ENCODE data around the gene SSBP4.

DNA sequence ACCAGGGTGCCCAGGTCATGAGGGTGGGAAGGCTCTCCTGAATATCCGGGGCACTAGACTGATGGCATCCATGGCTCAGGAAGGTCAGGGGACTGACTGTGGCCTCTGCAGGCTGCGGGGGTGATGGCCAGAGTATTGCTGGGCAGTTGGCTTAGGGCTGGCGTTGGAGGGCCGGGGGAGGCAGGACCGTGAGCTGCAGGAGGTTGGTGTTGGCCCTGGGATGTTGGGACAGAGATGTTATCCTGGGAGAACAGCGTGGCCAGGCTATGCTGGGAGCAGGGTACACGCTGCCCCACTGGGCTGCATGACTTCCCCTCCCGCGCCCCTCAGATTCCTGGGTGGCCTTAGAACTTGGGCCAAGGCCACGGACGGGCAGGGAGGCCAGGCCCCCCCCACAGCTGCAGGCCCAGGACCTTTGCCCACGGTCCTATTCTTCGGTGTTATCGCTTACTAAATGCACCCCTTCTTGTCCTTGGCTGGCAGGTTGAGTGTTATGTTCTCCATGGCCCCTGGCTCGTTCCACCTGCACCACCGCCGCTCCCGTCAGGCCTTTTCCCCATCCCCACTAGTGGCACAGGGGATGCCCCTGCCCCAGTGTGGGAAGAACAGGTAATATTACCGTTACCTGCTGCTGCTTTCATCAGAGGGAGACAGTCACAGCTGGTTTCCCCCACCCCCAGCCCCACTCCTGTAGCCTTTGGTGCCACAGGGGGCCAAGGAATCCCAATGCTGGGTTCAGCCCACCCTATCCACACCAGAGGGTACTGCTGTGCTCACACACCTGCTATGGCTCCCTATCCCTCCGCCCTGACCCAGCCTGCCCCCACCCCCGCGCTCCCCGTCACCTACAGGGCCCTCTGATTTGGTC, 22.0 kb downstream of the SSBP4 start:
- TF ChIP-seq, protein P1, sequence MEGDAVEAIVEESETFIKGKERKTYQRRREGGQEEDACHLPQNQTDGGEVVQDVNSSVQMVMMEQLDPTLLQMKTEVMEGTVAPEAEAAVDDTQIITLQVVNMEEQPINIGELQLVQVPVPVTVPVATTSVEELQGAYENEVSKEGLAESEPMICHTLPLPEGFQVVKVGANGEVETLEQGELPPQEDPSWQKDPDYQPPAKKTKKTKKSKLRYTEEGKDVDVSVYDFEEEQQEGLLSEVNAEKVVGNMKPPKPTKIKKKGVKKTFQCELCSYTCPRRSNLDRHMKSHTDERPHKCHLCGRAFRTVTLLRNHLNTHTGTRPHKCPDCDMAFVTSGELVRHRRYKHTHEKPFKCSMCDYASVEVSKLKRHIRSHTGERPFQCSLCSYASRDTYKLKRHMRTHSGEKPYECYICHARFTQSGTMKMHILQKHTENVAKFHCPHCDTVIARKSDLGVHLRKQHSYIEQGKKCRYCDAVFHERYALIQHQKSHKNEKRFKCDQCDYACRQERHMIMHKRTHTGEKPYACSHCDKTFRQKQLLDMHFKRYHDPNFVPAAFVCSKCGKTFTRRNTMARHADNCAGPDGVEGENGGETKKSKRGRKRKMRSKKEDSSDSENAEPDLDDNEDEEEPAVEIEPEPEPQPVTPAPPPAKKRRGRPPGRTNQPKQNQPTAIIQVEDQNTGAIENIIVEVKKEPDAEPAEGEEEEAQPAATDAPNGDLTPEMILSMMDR (IDR thresholded peaks at IDR 0.05): no peak
- TF ChIP-seq POLR2A (IDR thresholded peaks at IDR 0.05): no peak
- TF ChIP-seq POLR2AphosphoS5 (IDR thresholded peaks at IDR 0.05): no peak

Data from suprapubic skin (tissue), 4 donors.